K562 (cell line): ENCODE data around the gene TRNAU1AP. TPM values are rescaled to one million over a fixed set of nuclear protein-coding genes. Genes with fewer than 3 reads are reported as not detected.

ENCODE experiments used
- ATF1 ChIP-seq, 2 experiments: fragments of 450-650 bp in 1 of 2; IDR thresholded peaks; 2 replicates each; pipeline ENCODE4 v1.6.1; 2016; ENCODE audit warnings: missing compliant biosample characterization in 1 of 2, missing genetic modification characterization in 1 of 2
- CUX1 ChIP-seq: fragments of 200-800 bp; sonication (Bioruptor generic); IDR thresholded peaks from 2 replicates; pipeline ENCODE4 v1.6.1; 2016; ENCODE audit warnings: missing genetic modification characterization, missing compliant biosample characterization
- HINFP ChIP-seq: fragments of 450-650 bp; conservative IDR thresholded peaks from 2 replicates; pipeline ENCODE4 v1.6.1; 2016; ENCODE audit warnings: missing genetic modification characterization, low read depth, mild to moderate bottlenecking, control low read depth, missing compliant biosample characterization
- KLF10 ChIP-seq: fragments of 250-450 bp; sonication (Bioruptor Pico); IDR thresholded peaks from 2 replicates; pipeline ENCODE4 v1.6.1; 2021; ENCODE audit warnings: matching md5 sums
- KLF6 ChIP-seq: fragments of 250-450 bp; sonication (Bioruptor Pico); IDR thresholded peaks from 2 replicates; pipeline ENCODE4 v1.4.0; 2020; ENCODE audit warnings: mild to moderate bottlenecking, moderate library complexity, borderline replicate concordance
- RBM39 ChIP-seq: fragments of 200-400 bp; formaldehyde crosslinking; optimal IDR thresholded peaks from 2 replicates; pipeline ENCODE3; 2018; ENCODE audit warnings: low read depth, low read length
- REST ChIP-seq, 2 experiments: fragments of 450-650 bp; formaldehyde crosslinking in 1 of 2; IDR thresholded peaks; 2 replicates each; pipeline versions ENCODE4 v1.4.0 to v1.6.1; 2014 to 2020; ENCODE audit warnings: mild to moderate bottlenecking in 2 of 2, borderline replicate concordance in 1 of 2, low read depth in 1 of 2
- SETDB1 ChIP-seq: IDR thresholded peaks from one replicate; pipeline ENCODE4 v1.6.1; 2012; ENCODE audit warnings: low read length, control low read depth, inconsistent platforms
- STAG1 ChIP-seq: sonication (generic); formaldehyde crosslinking; IDR thresholded peaks from 2 replicates; pipeline ENCODE4 v1.5.0; 2020; ENCODE audit warnings: missing genetic modification reagents, borderline replicate concordance
- TAF9B ChIP-seq: fragments of 450-650 bp; IDR thresholded peaks from 2 replicates; pipeline ENCODE4 v1.6.1; 2018; ENCODE audit warnings: mild to moderate bottlenecking; ENCODE audit not compliant: partially characterized antibody
- TCF3 ChIP-seq: sonication (generic); formaldehyde crosslinking; IDR thresholded peaks from 2 replicates; pipeline ENCODE4 v1.4.0; 2020; ENCODE audit warnings: mild to moderate bottlenecking, missing genetic modification reagents
- ZNF785 ChIP-seq: fragments of 250-450 bp; sonication (Bioruptor Pico); IDR thresholded peaks from 2 replicates; pipeline ENCODE4 v1.4.0; 2020; ENCODE audit warnings: mild to moderate bottlenecking
- polyA plus RNA-seq, 8 experiments: library from polyadenylated mRNA; depleted of rRNA in 4 of 8; stranded (reverse) in 5 of 8; unstranded in 3 of 8; fragments of >200 nt; fragmentation: Nextera tagmentation in 2 of 8; fragmentation: Illumina TruSeq in 1 of 8; extraction: Ambion mirVana in 2 of 8; extraction: Trizol in 1 of 8; gene quantifications; 2 replicates each; pipeline versions ENCODE4 v1.2.1 to v1.2.3, GENCODE V29; 2011 to 2014; ENCODE audit warnings: inconsistent platforms in 1 of 8, missing spikeins in 1 of 8
- total RNA-seq, 7 experiments: library from RNA; depleted of rRNA in 6 of 7; stranded (reverse); fragments of >200 nt in 6 of 7; fragmentation: Illumina TruSeq in 2 of 7; extraction: Trizol in 2 of 7; gene quantifications; 2 replicates each; pipeline versions ENCODE4 v1.2.1 to v1.2.3, GENCODE V29; 2011 to 2021; ENCODE audit warnings: low replicate concordance in 1 of 7

TRNAU1AP gene
- total and polyA plus RNA-seq, 9 of the 15 experiments (the other 6 are each of a cell fraction or from before 2014, with no cell fraction given) = 34.9 to 110 (median 46.3) TPM

- TF ChIP-seq HINFP (tag) = no peak
- TF ChIP-seq TCF3 (CRISPR knock-in tag) = peak; percentile 8; the same call in 1 of the 2 replicates
- TF ChIP-seq TAF9B = no peak
- no peak for TF ChIP-seq ATF1 (CRISPR knock-in tag; IDR thresholded peaks at IDR 0.05)
- no peak for TF ChIP-seq ATF1 (tag; IDR thresholded peaks at IDR 0.05)
- TF ChIP-seq RBM39 = peak; percentile 8
- no peak for TF ChIP-seq CUX1
- TF ChIP-seq ZNF785 (CRISPR knock-in tag) = no peak
- TF ChIP-seq SETDB1 = no peak
- TF ChIP-seq KLF6 (CRISPR knock-in tag) = 0 out of 2 replicates have a peak, but pooled peaks have one; percentile 54
- TF ChIP-seq REST (IDR thresholded peaks at IDR 0.05; ENCODE audit: borderline replicate concordance) = no peak
- peak; percentile 85 for TF ChIP-seq REST (CRISPR knock-in tag; IDR thresholded peaks at IDR 0.05; ENCODE audit: low read depth)
- no peak for TF ChIP-seq STAG1 (CRISPR knock-in tag)
- peak; percentile 65 for TF ChIP-seq KLF10 (CRISPR knock-in tag)
Measured at GRCh38 chr1:28510273-28510969, 42.5 kb upstream of the TRNAU1AP start (continued).
